SIG-M5 treated with dmso at 0.1 percent for 504 hours (cell line): ENCODE data around the gene CIAO1.
"Not testable (repeated sequence)": the region's sequence is repeated elsewhere in the genome, so short reads cannot be mapped to it uniquely, and the experiment has no call there.

ENCODE experiments used
- DNase-seq: peaks from one replicate; lab custom pipeline; 2025; ENCODE audit not compliant: unreplicated experiment; lab: John Stamatoyannopoulos, UW

The CIAO1 gene

GRCh38 chr2:96274355-96275056 lies 8.5 kb downstream of the CIAO1 start:
- DNase-seq = no peak

GRCh38 chr2:96276787-96277499 lies 10.9 kb downstream of the CIAO1 start:
- DNase-seq = no peak

GRCh38 chr2:96287273-96287856 lies 21.3 kb downstream of the CIAO1 start:
- no peak for DNase-seq

GRCh38 chr2:96291751-96292150 lies 25.7 kb downstream of the CIAO1 start:
- no peak for DNase-seq

- DNase-seq = not testable (repeated sequence)
These were observed 28.2 kb downstream of the CIAO1 start for GRCh38 chr2:96294271-96294670.

GRCh38 chr2:96296925-96297324 lies 30.9 kb downstream of the CIAO1 start:
- no peak for DNase-seq

- DNase-seq = no peak
These were observed 35.8 kb downstream of the CIAO1 start for GRCh38 chr2:96301865-96302264.

GRCh38 chr2:96304606-96305005 lies 38.6 kb downstream of the CIAO1 start:
- DNase-seq = no peak

GRCh38 chr2:96305091-96305978 lies 39.3 kb downstream of the CIAO1 start, which contains the start of gene SNRNP200:
Gene SNRNP200 (minus strand): TSS chr2:96305546. CDS start chr2:96305437, 109 bp downstream.
- peak; percentile 94 for DNase-seq

- no peak for DNase-seq
These were observed 39.9 kb downstream of the CIAO1 start for GRCh38 chr2:96305979-96306308.

- DNase-seq = no peak
These were observed 40.3 kb downstream of the CIAO1 start for GRCh38 chr2:96306370-96306769.

GRCh38 chr2:96308248-96308647 lies 42.2 kb downstream of the CIAO1 start:
- DNase-seq = no peak

- DNase-seq = no peak
These were observed 49.0 kb downstream of the CIAO1 start for GRCh38 chr2:96315005-96315399.

GRCh38 chr2:96315400-96316071 lies 49.5 kb downstream of the CIAO1 start:
- no peak for DNase-seq

GRCh38 chr2:96316999-96317398 lies 51.0 kb downstream of the CIAO1 start:
- DNase-seq = no peak

GRCh38 chr2:96317584-96317997 lies 51.6 kb downstream of the CIAO1 start:
- no peak for DNase-seq

- DNase-seq = no peak
These were observed 52.7 kb downstream of the CIAO1 start for GRCh38 chr2:96318723-96319122.

GRCh38 chr2:96319396-96319795 lies 53.4 kb downstream of the CIAO1 start:
- no peak for DNase-seq

GRCh38 chr2:96320326-96320725 lies 54.3 kb downstream of the CIAO1 start:
- DNase-seq = no peak

GRCh38 chr2:96320728-96321622 lies 55.0 kb downstream of the CIAO1 start:
- peak; percentile 11 for DNase-seq
